ENCODE measurements around the gene NOTCH1. TPM values are rescaled to one million over a fixed set of nuclear protein-coding genes. Genes with fewer than 3 reads are reported as not detected.

The NOTCH1 gene
- total RNA-seq, 1 donor = 10.5 TPM

DNA sequence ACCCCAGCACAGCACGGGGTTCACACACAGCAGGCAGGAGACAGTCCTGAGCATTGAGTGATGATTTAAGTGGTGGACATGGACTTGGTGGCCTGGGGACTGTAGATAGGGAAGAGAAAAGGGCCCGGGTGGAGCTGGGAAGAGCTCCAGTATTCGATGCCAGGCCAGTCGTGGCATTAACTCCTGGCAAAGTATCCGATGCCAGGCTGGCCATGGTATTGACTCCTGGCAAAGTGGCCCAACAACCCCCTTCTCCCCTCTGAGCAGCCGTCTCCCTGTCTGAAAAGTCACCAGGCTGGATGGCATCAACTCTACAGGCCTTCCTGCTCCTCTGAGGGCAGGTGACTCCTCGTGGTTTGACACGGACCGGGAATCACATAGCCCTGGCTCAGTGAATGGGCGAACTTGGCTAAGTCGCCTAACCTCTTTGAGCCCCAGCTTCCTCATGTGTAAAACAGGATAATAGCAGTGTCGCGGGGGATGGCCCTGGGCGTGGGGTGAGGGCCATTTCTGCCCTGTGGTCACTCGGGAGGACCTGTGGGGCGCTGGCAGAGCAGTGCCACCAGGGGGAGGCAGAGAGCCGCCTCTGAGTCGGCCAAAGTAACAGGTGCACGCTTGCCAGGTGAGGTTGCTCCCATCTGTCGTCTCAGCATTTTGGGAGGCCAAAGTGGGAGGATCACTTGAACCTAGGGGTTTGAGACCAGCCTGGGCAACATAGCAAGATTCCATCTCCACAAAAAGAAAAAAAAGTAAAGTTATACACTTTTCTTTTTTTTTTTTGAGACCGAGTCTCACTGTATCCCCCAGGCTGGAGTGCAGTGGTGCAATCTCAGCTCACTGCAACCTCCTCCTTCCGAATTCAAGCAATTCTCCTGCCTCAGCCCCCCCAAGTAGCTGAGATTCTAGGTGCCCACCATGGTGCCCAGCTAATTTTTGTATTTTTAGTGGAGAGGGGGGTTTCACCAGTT, 57.3 kb downstream of the NOTCH1 start:
- no peaks in the 10 kb centered on the region for H3K36me3 ChIP-seq (ENCODE audit: insufficient read depth, low read length)

DNA sequence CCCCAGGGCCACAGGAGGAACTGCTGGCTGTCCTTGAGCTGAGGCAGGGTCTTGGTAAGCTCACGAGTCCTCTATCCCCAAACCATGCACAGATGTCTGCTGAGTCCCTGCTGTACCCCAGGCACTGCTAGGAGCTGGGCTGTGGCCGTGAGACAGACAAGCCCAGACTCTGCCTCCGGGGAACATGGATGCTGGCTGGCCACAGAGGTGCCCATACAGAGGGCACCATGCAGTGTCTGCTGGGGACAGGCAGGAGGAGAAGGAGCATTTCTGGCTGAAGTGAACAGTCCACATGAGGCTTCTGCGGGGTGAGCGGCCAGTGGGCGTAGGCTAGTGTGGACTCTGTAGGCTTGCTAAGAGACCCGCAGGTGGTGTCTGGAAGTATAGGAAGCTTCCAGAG, 58.2 kb downstream of the NOTCH1 start:
- H3K79me2 ChIP-seq (ENCODE audit: insufficient read depth, low read length) = peaks cover 2% of the 10 kb centered on the region
- no peak for DNase-seq (ENCODE audit: insufficient read length, low spot score, missing footprints)
- H3K27me3 ChIP-seq (ENCODE audit: insufficient read depth, low read length) = no peaks in the 10 kb centered on the region
- H2AFZ ChIP-seq (ENCODE audit: low read length) = no peak overlapping the region
- no peaks in the 10 kb centered on the region for H3K9me3 ChIP-seq (ENCODE audit: low read depth, low read length)
- H3K4me1 ChIP-seq (ENCODE audit: insufficient read depth, low read length) = peaks cover 9% of the 10 kb centered on the region
- peaks cover 7% of the 10 kb centered on the region for H4K20me1 ChIP-seq (ENCODE audit: insufficient read depth, low read length)
- no peaks in the 10 kb centered on the region for H3K36me3 ChIP-seq (ENCODE audit: insufficient read depth, low read length)
- no peak overlapping the region for H3K4me2 ChIP-seq (ENCODE audit: insufficient read depth, low read length)
- no peak overlapping the region for H3K27ac ChIP-seq (ENCODE audit: low read depth, low read length)
- TF ChIP-seq, protein P1, sequence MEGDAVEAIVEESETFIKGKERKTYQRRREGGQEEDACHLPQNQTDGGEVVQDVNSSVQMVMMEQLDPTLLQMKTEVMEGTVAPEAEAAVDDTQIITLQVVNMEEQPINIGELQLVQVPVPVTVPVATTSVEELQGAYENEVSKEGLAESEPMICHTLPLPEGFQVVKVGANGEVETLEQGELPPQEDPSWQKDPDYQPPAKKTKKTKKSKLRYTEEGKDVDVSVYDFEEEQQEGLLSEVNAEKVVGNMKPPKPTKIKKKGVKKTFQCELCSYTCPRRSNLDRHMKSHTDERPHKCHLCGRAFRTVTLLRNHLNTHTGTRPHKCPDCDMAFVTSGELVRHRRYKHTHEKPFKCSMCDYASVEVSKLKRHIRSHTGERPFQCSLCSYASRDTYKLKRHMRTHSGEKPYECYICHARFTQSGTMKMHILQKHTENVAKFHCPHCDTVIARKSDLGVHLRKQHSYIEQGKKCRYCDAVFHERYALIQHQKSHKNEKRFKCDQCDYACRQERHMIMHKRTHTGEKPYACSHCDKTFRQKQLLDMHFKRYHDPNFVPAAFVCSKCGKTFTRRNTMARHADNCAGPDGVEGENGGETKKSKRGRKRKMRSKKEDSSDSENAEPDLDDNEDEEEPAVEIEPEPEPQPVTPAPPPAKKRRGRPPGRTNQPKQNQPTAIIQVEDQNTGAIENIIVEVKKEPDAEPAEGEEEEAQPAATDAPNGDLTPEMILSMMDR (IDR thresholded peaks at IDR 0.05; ENCODE audit: extremely low read depth, low read depth, low read length) = no peak
- H3K4me3 ChIP-seq (ENCODE audit: insufficient read depth, low read length) = no peak overlapping the region

More for the DNA sequence above, 57.3 kb downstream of the NOTCH1 start:
- no peak overlapping the region for H3K27ac ChIP-seq (ENCODE audit: low read depth, low read length)
- TF ChIP-seq, protein P1 (IDR thresholded peaks at IDR 0.05; ENCODE audit: extremely low read depth, low read depth, low read length) = peak; percentile 84
- H3K79me2 ChIP-seq (ENCODE audit: insufficient read depth, low read length) = no peaks in the 10 kb centered on the region
- no peak overlapping the region for H3K4me3 ChIP-seq (ENCODE audit: insufficient read depth, low read length)
- peaks cover 9% of the 10 kb centered on the region for H3K4me1 ChIP-seq (ENCODE audit: insufficient read depth, low read length)
- no peaks in the 10 kb centered on the region for H3K9me3 ChIP-seq (ENCODE audit: low read depth, low read length)
- H3K27me3 ChIP-seq (ENCODE audit: insufficient read depth, low read length) = no peaks in the 10 kb centered on the region
- no peak overlapping the region for H3K4me2 ChIP-seq (ENCODE audit: insufficient read depth, low read length)
- no peak overlapping the region for H2AFZ ChIP-seq (ENCODE audit: low read length)
- H4K20me1 ChIP-seq (ENCODE audit: insufficient read depth, low read length) = peaks cover 7% of the 10 kb centered on the region
- peak; percentile 96 for DNase-seq (ENCODE audit: insufficient read length, low spot score, missing footprints)

DNA sequence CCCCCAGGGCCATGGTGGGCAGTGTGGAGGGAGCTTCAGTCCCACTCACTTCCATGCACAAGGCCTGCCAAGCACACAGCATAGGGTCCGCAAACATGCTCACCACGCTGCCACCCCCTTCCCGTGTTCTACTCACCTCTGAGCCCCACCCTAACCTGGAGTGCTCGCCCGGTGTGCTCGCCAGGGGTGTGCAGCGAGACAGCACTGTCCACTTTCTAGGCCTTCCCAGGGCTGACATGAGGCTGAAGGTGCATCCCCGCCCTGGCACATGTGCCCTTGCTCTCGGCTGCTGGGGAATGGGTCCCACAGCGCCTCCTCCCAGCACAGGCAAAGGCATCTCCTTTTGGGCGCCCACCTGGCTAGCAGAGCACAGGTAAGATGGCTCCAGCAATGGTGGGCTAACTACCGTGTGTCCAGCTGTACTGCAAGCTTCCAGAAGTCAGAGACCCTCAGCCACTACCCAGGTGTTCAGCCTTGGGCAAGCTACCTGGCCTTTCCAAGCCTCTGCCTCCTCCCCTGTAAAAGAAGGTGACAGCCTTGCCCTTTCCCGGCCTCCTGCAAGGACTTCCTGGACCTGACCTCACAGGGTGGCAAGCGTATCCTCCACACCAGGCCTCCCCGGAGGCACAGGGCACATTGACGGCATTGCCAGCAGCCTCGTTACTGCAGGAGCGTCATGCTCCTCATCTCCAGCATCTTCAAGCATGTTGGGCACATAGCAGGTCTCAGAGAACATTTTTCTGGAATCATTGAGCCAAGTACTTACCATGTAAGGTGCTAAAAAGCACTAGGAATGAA, 58.8 kb downstream of the NOTCH1 start:
- H4K20me1 ChIP-seq (ENCODE audit: insufficient read depth, low read length) = peaks cover 11% of the 10 kb centered on the region
- no peak for DNase-seq (ENCODE audit: insufficient read length, low spot score, missing footprints)
- TF ChIP-seq, protein P1 (IDR thresholded peaks at IDR 0.05; ENCODE audit: extremely low read depth, low read depth, low read length) = no peak

More for the DNA sequence above, 58.8 kb downstream of the NOTCH1 start:
- Histone ChIP-seq H3K79me2 (ENCODE audit: insufficient read depth, low read length) (peaks cover 8% of the 10 kb centered on the region), H3K27me3 (ENCODE audit: insufficient read depth, low read length) (no peaks in the 10 kb centered on the region), H3K4me3 (ENCODE audit: insufficient read depth, low read length) (no peak overlapping the region), H3K9me3 (ENCODE audit: low read depth, low read length) (no peaks in the 10 kb centered on the region), H2AFZ (ENCODE audit: low read length) (no peak overlapping the region), H3K4me2 (ENCODE audit: insufficient read depth, low read length) (no peak overlapping the region), H3K27ac (ENCODE audit: low read depth, low read length) (no peak overlapping the region), H3K36me3 (ENCODE audit: insufficient read depth, low read length) (no peaks in the 10 kb centered on the region), H3K4me1 (ENCODE audit: insufficient read depth, low read length) (peaks cover 10% of the 10 kb centered on the region)

Data from osteoblast (primary cell).